Suppressor macrophage treated with lipopolysaccharide for 4 hours (primary cell): ENCODE measurements around the gene EPB41L2.
"Not testable (repeated sequence)": the region's sequence is repeated elsewhere in the genome, so short reads cannot be mapped to it uniquely, and the experiment has no call there.

Experiments used
- DNase-seq: peaks from one replicate; pipeline ENCODE4 v3.0.0-alpha.2; 2020

Gene EPB41L2

DNA sequence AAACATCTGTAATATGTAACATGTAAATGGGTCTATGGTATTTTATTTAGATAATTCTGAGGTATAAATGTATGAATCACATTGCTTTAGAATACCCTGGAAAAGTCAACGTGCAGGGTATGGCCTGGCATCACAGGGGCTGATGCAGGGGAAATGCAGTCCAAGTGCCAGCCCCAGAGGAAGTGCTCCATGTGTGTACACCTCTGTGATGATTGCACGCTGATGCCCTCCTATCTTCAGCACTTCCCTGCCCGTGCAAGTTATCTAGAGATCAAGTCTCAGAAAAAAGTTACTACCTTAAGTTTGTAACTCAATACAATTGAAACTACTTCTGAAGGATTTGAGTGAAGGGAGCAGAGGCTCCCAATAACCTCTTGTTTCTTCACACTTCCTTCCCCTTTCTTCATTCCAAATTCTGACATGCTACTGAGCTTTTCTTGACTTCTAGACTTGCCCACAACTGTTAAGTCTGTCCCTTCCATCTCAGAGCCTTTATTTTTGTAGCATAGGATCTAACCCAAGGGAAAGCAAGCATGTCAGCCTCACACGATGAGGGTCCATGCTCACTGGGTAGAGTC, 233.6 kb downstream of the EPB41L2 start:
- no peak for DNase-seq

DNA sequence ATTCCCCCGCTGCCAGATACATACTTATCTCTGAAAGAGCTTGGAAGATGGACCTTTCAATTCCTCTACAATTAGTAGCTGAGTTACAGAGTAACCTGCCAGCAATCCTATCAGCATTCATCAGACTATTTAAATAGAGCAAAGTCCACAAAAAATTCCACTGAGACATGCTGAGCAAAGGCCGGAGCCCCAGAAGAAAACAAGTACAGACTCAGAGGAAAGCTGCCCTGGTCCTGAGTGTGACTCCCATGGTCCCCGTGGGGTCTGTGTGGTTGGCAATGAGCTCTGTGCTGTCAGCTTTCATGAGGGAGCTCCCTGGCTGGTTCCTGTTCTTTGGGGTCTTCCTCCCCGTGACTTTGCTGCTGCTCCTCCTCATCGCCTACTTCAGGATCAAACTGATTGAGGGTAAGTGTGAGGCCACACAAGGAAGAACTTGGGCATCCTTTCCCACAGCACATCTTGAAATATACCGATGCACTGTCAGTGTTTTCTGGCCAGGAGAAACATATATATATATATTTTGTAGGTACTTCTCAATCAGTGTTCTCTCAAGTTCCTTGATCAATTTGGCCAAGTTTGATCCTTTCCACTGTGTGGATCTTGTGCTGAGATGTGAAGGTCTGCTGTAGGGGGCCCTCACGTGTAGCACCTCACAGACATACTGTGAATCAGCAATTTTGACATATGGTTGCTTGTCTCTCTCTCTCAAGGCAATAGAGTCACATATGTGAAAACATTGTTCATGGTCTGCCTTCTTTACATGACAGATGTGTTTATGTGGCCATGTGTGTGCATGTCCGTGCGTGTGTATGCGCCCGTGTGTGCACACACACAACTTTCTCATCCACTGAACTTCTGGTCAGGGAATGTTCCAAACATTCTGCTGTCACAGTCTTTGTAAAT, 235.5 kb downstream of the EPB41L2 start, which contains the start of gene SMLR1:
TSS of gene SMLR1 (plus strand) at position 160 of the 903 bp plus-strand sequence. CDS start at position 168, 8 bp downstream.
- no peak for DNase-seq

DNA sequence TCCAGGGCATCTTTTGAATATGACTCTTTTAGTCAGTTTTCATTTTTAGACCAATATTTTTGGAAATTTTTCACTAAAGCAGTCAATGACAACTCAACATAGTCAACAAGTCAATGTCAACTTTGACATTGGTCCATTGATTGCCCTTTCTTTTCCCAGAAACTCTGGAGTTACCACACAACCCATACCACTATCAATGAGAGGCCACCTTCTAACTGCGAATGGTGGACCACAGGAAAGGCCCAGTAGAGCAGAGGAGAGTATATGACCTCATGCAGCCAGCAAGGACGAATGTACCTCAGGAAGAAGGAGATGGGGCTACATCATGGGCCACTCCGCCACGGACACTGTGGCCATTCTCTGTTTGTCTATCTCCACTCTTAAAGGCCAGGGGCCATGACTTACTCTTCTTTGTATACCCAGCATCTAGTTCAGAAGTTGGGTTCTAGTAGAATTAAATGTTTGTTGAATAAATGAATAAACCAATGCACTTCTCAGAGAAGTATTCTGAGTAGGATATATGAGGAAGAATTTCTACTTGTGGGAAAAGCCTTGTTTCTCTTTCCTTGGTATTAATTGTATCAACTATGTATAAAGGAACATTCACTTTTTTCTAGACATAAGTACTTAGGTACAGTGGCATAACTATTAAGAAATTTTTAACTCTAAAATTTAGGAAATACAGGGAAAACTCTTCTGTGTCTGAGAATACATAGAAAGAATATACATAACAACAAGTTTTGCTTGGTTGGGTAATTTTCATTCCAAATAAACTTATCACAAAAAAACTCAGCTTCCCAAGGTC, 236.4 kb downstream of the EPB41L2 start:
- DNase-seq, result no peak

DNA sequence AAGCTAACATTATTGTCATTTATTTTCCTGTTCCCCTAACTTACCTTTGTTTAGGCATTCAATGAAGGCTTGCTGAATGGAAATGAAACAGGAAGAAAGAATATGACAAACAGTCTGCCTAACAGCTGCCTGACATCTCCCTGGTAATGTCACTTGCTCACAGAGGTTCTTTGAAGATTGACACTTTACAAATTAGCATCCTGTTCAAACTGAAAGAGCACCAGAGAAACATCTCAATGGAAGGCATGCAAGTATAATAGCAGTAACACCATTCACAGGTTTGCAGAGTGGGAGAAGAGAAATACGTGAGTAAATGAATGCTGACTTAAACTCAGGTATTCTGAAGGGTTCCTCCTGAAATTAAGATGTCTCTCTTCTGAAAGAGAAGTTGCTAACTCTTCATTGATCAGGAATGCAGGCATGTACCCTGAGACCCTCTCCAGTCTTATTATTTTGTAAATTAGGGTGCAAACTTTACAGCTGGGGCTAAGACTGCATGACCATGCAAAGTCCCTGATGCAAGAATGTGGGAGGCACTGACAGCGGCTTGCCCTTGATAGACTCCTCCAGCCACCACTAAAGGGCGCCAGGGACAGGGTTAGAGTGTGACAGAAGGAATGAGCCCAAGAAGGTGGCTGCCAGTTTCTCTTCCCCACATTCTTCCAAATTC, 237.1 kb downstream of the EPB41L2 start:
- no peak for DNase-seq

DNA sequence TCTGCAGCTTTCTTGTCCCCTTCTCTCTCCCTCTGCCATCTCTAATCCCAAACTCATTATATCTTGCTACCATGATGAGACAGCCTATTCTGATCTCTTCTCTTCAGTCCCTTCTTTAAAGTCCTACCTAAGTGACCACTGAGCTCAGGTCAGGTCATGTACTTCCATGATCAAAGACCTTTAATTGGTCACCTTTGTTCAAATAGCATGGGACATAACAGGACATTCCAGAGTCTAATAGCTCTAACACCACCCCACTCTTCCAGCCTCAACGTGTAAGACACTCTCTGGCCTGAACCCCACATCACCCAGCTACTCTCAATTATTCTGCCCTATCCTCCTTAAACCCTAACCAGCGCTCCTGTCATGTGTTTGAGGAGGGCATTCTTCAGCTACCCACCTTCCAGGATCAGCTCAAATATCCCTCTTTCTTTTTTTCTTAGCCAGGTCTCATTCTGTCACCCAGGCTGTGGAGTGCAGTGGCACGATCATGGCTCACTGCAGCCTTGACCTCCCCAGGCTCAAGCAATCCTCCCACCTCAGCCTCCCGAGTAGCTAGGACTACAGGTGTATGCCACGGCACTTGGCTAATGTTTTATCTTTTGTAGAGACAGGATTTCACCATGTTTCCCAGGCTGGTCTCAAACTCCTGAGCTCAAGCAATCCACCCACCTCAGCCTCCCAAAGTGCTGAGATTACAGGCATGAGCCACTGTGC, 237.9 kb downstream of the EPB41L2 start:
- DNase-seq, result no peak

DNA sequence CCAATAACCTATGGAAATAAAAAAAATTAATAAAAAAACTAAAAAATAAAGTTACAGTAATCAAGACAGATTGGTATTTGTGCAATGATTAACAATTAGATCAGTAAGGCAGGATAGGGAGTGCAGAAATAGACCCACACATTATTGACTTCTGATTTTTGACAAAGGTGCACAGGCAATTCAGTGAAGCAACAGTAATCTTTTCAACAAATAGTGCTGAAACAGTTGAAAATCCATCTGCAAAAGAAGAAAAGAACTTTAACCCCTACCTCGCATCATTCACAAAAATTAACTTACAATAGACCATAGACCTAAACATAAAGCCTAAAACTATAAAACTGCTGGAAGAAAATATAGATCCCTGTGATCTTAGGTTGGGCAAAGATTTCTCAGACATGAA, 240.3 kb downstream of the EPB41L2 start:
- no peak for DNase-seq

DNA sequence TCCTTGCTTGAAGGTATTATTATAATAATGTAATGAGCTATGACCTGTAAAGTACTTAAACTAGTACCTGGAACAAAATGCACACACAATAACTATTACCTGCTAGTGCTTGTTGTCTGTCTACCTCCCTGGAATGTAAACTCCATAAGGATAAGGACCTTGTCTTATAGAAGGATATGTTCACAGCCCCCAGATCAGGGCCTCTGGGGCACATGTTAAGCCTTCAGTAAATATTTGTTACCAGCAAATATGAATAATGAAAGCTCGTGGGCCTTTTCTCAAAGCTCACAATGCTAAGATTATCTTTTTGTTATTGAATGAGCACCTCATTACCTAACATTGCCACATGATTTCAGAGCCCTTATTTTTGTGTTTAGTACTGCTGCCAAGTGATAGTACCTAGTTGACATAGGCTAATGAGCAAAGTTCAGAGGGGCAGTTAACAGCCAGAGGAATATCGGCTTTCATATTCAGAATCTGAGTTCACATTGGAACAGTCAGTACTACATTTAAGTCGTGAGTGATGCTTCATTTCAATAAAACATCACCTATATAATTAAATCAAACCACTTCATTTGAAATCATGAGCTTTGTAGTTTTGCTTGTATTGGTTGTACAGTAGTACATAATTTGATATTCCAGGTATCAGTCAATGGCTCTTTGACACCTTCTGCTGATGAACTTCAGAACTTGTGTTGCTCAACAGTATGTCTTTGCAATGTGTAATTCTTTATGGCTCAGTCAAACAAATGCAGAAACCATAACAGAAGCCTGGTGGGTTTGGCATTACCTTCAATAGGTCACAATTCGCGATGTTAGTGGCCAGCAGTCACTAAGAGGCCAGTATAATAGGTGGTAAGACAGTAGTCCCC, 247.6 kb downstream of the EPB41L2 start:
- DNase-seq, result no peak

DNA sequence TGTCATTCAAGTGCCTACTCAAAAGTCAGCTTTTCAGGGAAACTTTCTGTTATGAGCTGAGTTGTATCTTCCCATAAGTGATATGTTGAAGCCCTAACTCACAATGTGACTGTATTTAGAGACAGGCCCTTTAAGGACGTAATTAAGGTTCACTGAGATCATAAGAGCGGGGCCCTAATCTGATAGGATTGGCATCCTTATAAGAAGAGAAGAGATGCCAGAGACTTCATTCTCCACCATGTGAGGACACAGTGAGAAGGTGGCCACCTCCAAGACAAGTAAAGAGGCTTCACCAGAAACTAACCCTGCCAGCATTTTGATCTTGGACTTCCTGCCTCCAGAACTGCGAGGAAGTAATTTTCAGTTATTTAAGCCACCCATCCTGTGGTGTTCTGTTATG, 248.5 kb downstream of the EPB41L2 start:
- no peak for DNase-seq

DNA sequence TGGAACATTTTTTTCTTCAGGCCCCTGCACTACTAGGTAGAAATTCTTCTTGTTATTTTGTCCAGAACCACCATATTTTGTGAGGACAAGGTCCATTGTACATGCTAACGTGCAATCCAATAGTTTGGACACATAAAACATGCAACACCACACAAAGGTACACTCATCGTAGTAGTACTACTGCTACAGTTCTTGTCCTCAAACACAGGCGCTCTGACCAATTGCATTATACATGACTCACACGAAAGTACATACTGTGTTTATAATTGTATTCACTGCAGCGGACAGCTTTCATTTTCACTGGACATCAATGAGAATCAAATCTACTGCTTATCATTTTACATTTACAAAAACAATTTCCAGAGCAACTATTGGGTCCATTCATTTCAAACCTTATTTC, 251.1 kb downstream of the EPB41L2 start:
- no peak for DNase-seq

DNA sequence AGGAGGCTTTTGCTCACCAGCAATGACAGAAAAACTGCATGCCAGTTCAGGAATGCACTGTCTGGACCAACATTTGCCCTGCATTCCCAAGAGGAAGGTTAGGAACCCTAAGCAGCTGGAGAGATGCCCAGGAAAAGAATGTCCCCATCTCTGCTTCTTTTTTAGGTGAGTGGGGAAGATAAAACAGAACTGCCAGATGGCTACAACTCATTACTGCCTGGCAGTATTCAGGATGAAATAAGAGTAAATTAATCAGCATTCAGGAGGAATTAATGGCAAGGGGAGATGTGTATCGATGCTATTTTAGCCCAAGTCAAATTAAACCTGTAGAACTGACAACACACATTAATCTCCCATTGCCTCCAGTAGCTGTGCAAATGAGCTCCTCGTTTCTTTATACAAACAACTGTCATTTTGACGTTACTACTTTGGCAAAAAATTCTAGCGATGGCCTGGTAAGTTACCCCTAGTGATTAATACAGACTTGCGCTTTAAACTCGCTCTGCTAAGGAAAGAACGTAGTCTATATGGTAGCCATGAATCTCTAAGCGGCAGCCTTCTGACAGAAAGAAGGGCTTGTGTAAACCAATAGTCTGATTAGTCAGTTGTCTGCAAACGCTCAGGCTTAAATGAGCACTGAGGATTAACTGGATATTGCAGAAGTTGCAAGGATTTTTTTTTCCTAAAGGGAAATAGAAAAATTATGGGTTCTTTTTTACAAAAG, 252.6 kb downstream of the EPB41L2 start:
- DNase-seq, result no peak

DNA sequence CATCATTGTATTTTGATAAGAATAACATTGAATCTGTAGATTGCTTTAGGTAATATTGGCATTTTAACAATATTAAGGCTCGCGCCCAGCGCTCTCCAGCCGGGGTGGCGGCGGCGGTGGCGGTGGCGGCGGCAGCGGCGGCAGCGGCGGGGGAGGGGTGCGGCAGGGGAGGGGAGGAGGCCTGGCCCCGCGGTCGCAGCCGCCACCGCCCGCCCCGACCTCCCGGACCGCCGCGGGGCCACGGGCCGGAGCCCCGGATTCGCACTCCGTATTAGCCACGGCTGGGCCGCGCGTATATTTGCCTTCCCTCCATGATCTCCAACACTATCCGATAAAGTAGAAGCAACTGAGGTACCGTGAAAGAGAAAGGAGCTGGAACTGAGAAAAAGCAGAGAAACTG, 261.7 kb downstream of the EPB41L2 start:
- not testable (repeated sequence) for DNase-seq

DNA sequence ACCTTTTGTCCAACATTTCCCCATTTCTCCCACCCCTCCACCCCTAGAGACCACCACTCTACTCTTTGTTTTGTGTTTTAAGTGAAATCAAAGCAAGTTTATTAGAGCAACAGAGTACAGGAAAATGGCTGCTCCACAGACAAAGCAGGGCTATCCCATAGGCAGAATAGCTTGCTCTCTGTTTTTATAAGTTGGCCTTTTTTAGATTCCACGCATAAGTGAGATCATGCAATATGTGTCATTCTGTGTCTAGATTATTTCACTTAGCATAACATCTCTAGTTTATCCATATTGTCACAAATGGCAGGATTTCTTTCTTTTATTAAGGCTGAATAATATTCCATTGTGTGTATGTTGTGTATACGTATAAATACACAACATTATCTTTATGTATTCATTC, 266.0 kb downstream of the EPB41L2 start:
- no peak for DNase-seq

DNA sequence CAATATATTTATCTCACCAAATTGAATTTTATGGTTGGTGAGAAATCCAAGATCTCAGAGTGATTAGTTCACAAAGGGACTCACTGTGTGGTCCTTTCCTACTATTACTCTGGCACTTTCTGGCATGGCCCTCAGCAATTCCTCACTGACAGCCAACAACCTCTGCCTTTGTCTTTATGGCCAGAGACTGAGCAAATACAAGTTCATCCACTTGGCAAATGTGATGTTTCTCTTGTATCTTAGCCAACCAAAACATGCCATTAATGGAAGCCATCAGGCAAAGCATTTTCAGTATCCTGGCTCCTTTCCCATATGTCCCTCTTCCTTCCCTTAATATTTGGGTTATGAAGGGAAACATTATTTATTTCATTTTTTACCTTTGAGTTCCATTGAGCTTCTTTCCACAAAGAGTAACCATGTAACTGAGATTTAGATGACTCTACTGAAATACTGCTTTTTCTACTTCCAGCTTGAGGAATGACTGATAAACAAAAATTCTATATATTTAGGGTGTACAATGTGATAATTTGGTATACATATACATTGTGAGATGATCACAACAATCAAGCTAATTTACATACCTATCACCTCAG, 266.6 kb downstream of the EPB41L2 start:
- DNase-seq, result no peak

DNA sequence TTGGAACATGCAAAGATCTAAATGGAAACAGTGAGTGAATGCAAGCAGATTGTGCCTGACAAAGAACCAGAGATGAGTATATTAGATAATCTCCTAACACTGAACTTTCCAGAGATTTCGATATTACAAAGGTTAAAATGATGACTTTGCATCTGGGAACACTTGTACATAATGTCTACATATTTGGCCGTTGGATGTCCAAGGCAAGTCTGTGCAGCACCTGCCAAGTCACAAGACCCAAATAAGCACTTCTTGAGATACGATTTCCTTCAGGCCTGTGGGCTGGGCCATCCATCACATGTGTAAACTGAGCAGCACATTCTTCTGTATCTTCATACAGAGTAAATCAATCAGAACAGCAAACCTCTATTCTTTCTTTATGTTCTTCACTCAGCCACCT, 268.3 kb downstream of the EPB41L2 start:
- no peak for DNase-seq

DNA sequence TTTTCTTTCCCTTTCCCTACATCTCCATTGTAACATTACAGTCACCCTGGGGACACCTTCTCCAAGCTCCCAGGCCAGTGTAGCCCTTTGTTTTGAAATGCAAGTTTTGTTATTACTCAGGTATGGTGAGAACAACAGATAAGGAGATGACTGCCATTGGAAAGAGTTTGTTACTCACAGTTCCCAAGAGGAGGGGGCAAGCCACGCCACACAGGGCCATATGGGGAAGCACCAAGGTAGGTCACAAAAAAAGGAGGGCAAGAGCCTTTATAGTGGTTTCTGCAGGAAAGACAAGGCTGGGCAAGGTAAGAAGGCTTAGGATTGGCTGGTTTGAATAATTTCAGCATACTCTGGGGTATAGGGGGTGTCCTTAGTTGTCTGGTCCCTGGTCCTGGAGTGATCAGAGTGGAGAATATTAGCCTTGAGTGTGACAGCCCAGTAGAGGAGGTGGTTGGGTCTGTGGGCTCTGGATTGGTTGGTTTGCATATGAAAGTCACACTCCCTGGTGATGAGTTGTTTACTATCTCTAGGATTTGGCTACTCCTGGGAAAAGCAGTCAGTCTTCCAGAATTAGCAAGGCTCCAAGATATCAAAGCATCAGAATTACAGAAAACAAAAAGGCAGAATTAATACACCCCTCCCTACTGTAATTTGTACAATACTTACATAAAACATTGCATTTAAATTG, 268.9 kb downstream of the EPB41L2 start:
- no peak for DNase-seq
